Suppressor macrophage treated with lipopolysaccharide for 1 hour (primary cell): ENCODE measurements around the gene ITGA6.

Experiments
- DNase-seq, 3 donors: peaks; one replicate each; pipeline ENCODE4 v3.0.0-alpha.2; 2020 to 2022

Gene ITGA6

GRCh38 chr2:172416447-172417058 lies 10.8 kb upstream of the ITGA6 start:
- DNase-seq: peak; percentile 85 to 94 (median 90)

- peak; percentile 34 to 45 (median 39) for DNase-seq
Observed at GRCh38 chr2:172420216-172420615, 7.2 kb upstream of the ITGA6 start.

GRCh38 chr2:172423160-172423559 lies 4.2 kb upstream of the ITGA6 start:
- DNase-seq: no peak

GRCh38 chr2:172425336-172425735 lies 2.0 kb upstream of the ITGA6 start:
- peak in 1 of 3 donors; percentile 26 for DNase-seq

- DNase-seq: no peak
Observed at GRCh38 chr2:172426635-172427255, 641 bp upstream of the ITGA6 start.

- DNase-seq: peak; percentile 23 to 72 (median 61)
Observed at GRCh38 chr2:172427990-172428831, 825 bp downstream of the ITGA6 start.

GRCh38 chr2:172428832-172429210 lies 1.4 kb downstream of the ITGA6 start:
- no peak for DNase-seq

- peak; percentile 24 to 28 (median 26) for DNase-seq
Observed at GRCh38 chr2:172429301-172429968, 2.0 kb downstream of the ITGA6 start.

GRCh38 chr2:172430027-172430426 lies 2.6 kb downstream of the ITGA6 start:
- DNase-seq: no peak

- DNase-seq: no peak
Observed at GRCh38 chr2:172430678-172431077, 3.3 kb downstream of the ITGA6 start.

- peak; percentile 28 to 35 (median 28) for DNase-seq
Observed at GRCh38 chr2:172431463-172431862, 4.1 kb downstream of the ITGA6 start.

- no peak for DNase-seq
Observed at GRCh38 chr2:172431993-172432392, 4.6 kb downstream of the ITGA6 start.

GRCh38 chr2:172433144-172433543 lies 5.8 kb downstream of the ITGA6 start:
- no peak for DNase-seq

- peak; percentile 33 to 47 (median 33) for DNase-seq
Observed at GRCh38 chr2:172434821-172435605, 7.6 kb downstream of the ITGA6 start.

- no peak for DNase-seq
Observed at GRCh38 chr2:172435606-172435911, 8.2 kb downstream of the ITGA6 start.

GRCh38 chr2:172436889-172437288 lies 9.5 kb downstream of the ITGA6 start:
- no peak for DNase-seq

GRCh38 chr2:172437419-172438341 lies 10.3 kb downstream of the ITGA6 start:
- DNase-seq: peak; percentile 75 to 82 (median 77)

GRCh38 chr2:172438741-172439508 lies 11.5 kb downstream of the ITGA6 start:
- no peak for DNase-seq

- no peak for DNase-seq
Observed at GRCh38 chr2:172439509-172439860, 12.1 kb downstream of the ITGA6 start.

- no peak for DNase-seq
Observed at GRCh38 chr2:172439911-172440310, 12.5 kb downstream of the ITGA6 start.

- DNase-seq: no peak
Observed at GRCh38 chr2:172440795-172441194, 13.4 kb downstream of the ITGA6 start.
